Gastroesophageal sphincter (tissue), 3 donors: ENCODE data around the gene TMEM131L.

ENCODE experiments used
- CTCF ChIP-seq, 4 experiments: fragments of 200-600 bp in 2 of 4; fragments of 450-650 bp in 2 of 4; sonication (generic) in 1 of 4; IDR thresholded peaks; one replicate each; pipeline ENCODE4 v1.5.1; 2017 to 2019; ENCODE audit warnings: antibody characterized with exemption in 4 of 4, mild to moderate bottlenecking in 2 of 4, moderate library complexity in 2 of 4
- EP300 ChIP-seq: sonication (generic); formaldehyde crosslinking; IDR thresholded peaks from one replicate; pipeline ENCODE4 v1.6.1; 2017; ENCODE audit warnings: antibody characterized with exemption, mild to moderate bottlenecking
- POLR2A ChIP-seq, 2 donors: fragments of 450-650 bp; IDR thresholded peaks; one replicate each; pipeline ENCODE4 v1.6.1; 2017; ENCODE audit warnings: antibody characterized with exemption in 2 of 2, mild to moderate bottlenecking in 2 of 2, moderate library complexity in 1 of 2
- POLR2AphosphoS5 ChIP-seq: sonication (generic); formaldehyde crosslinking; IDR thresholded peaks from one replicate; pipeline ENCODE4 v1.6.1; 2017; ENCODE audit warnings: antibody characterized with exemption

GRCh38 chr4:153638011-153638410 is 171.9 kb downstream of the TMEM131L start:
- TF ChIP-seq CTCF (IDR thresholded peaks at IDR 0.05) (no peak), EP300 (no peak), POLR2AphosphoS5 (no peak), POLR2A (IDR thresholded peaks at IDR 0.05) (no peak)
